GM12873 (cell line): ENCODE results near the gene WDFY4.

Source experiments
- CTCF ChIP-seq: IDR thresholded peaks from 2 replicates; pipeline ENCODE4 v1.5.1; 2012; ENCODE audit warnings: low read depth, mild to moderate bottlenecking, moderate library complexity, low read length, control low read depth; ENCODE audit not compliant: insufficient read depth; ENCODE audit errors: missing control alignments

WDFY4 gene

DNA sequence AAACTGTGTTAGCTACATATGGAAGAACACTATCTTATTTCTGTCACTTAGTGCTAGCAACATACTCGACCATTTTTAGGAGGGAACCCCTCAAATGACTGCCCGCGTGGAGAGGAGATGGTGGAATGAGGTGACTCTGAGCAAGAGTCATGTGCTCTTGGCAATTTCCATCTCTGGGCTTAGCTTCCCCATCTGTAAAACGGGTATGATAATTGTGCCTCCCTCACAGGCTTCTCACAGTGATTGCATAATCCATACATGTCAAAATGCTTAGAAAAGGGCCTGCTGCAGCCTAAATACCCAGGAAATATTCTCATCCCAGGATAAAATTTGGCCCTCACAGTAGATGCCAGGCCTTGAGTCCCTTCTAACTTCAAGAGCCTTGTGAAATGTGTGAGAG lies 86.6 kb downstream of the WDFY4 start:
- TF ChIP-seq CTCF = no peak

- no peak for TF ChIP-seq CTCF
These were observed 87.4 kb downstream of the WDFY4 start for GRCh38 chr10:48772059-48772458.

- TF ChIP-seq CTCF = no peak
These were observed 88.9 kb downstream of the WDFY4 start for GRCh38 chr10:48773580-48773979.

DNA sequence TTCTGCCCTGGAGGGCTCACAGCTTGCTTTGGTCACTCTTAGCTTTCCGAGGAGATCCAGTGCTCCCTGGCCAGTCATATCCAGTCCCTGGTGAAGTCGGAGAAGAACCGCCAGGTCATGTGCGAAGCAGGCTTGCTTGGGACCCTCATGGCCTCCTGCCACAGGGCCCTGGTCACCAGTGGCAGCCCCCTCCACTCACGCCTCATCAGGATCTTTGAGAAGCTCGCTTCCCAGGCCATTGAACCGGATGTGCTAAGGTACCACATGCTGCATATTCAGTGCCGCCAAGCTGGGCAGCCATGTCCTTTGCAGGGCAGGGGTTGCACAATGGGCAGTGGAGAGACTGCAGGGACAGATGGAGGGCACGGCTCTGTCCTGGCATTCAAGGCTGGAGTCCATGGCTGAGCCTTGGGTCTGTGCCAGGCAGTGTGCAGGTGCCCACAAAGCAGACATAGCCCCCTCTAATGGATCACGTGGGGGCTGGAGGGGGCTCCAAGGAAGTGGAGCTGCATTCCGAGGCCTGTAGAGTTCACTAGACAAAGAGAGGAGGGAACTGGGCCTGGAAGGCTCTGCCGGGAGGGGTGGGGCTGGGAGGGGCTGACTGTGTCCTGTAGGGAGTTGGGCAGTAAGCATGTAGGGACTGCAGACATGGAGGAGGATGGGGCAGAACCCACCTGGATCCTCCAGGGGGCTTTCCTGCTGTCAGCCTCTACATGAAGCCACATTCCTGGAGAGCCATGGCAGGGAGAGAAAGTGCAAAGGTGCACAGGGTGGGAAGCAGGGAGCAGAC lies 89.9 kb downstream of the WDFY4 start:
- no peak for TF ChIP-seq CTCF

DNA sequence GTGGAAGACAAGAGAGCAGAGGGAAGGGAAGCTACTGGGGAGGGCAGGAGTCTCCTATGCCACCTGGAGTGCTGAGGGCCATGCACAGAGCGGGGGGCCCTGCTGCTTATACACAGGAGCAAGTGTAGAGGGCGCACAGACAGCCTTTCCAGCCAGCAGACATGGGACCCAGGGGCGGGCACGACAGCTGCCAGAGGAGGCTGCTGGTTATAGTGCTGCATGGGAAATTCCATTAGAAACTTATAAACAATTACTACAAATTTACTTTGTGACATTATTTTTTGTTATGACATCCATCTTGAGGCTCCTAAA lies 90.5 kb downstream of the WDFY4 start:
- TF ChIP-seq CTCF = no peak

DNA sequence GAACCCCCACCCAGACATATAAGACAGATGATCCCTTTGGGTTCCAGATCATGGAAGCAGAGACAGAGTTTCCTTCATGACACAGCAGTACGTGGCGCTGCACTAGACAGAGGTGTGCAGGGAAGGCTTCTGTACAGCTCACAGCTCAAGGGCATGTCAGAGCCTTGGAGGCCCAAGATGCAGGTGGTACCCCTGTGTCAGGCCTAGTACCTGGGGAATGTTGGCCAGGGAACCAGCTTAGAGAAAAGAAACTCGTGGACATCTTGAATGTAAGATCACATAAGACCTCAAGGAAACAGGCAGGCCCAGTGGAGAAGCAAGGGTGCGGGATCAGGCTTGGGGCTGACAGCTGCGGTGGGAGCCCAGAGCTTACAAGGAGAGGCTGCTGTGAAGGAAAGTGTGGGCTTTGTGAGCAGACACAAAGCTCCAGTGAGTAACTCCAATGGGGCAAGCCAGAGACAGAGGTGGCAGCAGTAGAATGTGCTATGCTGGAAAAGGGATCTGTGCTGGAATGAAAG lies 91.4 kb downstream of the WDFY4 start:
- TF ChIP-seq CTCF = no peak

DNA sequence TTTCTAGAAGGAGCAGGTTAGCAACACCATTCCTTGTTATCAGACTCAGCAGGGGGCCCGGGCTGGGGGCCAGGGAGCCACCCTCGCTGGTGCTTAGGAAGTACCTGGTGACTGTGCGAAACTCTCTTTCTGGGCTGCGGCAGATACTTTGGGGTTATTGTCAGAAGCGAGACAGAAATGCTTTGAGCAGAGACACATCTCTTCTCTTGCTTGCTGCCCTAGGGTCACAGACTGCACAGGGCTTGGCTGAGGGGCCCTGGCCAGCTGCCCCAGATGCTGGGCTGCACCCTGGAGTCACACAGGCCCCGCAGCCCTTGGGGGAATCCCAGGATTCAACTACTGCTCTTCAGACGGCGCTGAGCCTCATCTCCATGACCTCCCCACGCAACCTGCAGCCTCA lies 91.9 kb downstream of the WDFY4 start:
- TF ChIP-seq CTCF = no peak

- no peak for TF ChIP-seq CTCF
These were observed 92.4 kb downstream of the WDFY4 start for GRCh38 chr10:48777110-48777509.
